GM19238 (cell line): ENCODE results near the gene CREG2.

Experiments
- DNase-seq: peaks from one replicate; pipeline ENCODE4 v3.0.0; 2011; ENCODE audit warnings: low spot score; ENCODE audit not compliant: insufficient read length

Gene CREG2

GRCh38 chr2:101387151-101387834, at the start of gene CREG2:
Gene CREG2 (minus strand): TSS chr2:101387503. CDS start chr2:101387457, 46 bp downstream.
- no peak for DNase-seq

- no peak for DNase-seq
These were observed 47.9 kb upstream of the CREG2 start for GRCh38 chr2:101435001-101435862.

GRCh38 chr2:101433465-101433864, 46.2 kb upstream of the CREG2 start:
- no peak for DNase-seq

GRCh38 chr2:101432411-101433181, 45.3 kb upstream of the CREG2 start:
- DNase-seq = no peak

GRCh38 chr2:101431486-101431885, 44.2 kb upstream of the CREG2 start:
- no peak for DNase-seq

- DNase-seq = no peak
These were observed 42.9 kb upstream of the CREG2 start for GRCh38 chr2:101430156-101430555.

- no peak for DNase-seq
These were observed 42.1 kb upstream of the CREG2 start for GRCh38 chr2:101429453-101429852.

GRCh38 chr2:101428422-101429176, 41.3 kb upstream of the CREG2 start:
- DNase-seq = no peak

- DNase-seq = no peak
These were observed 40.4 kb upstream of the CREG2 start for GRCh38 chr2:101427743-101428142.

GRCh38 chr2:101427240-101427639, 39.9 kb upstream of the CREG2 start:
- DNase-seq = no peak

GRCh38 chr2:101426822-101427221, 39.5 kb upstream of the CREG2 start:
- no peak for DNase-seq

GRCh38 chr2:101420623-101421022, 33.3 kb upstream of the CREG2 start:
- DNase-seq = no peak

GRCh38 chr2:101419096-101419663, 31.9 kb upstream of the CREG2 start:
- peak; percentile 32 for DNase-seq

- DNase-seq = no peak
These were observed 31.3 kb upstream of the CREG2 start for GRCh38 chr2:101418460-101419095.

- no peak for DNase-seq
These were observed 29.3 kb upstream of the CREG2 start for GRCh38 chr2:101416609-101417008.

GRCh38 chr2:101415884-101416283, 28.6 kb upstream of the CREG2 start:
- no peak for DNase-seq

GRCh38 chr2:101415220-101415619, 27.9 kb upstream of the CREG2 start:
- DNase-seq = no peak

GRCh38 chr2:101412092-101412694, 24.9 kb upstream of the CREG2 start:
- no peak for DNase-seq

GRCh38 chr2:101410746-101411145, 23.4 kb upstream of the CREG2 start:
- no peak for DNase-seq

GRCh38 chr2:101410114-101410513, 22.8 kb upstream of the CREG2 start:
- DNase-seq = no peak
